ENCODE results near the gene USP50.
"Not testable (repeated sequence)": the region's sequence is repeated elsewhere in the genome, so short reads cannot be mapped to it uniquely, and the experiment has no call there.

Gene USP50

DNA sequence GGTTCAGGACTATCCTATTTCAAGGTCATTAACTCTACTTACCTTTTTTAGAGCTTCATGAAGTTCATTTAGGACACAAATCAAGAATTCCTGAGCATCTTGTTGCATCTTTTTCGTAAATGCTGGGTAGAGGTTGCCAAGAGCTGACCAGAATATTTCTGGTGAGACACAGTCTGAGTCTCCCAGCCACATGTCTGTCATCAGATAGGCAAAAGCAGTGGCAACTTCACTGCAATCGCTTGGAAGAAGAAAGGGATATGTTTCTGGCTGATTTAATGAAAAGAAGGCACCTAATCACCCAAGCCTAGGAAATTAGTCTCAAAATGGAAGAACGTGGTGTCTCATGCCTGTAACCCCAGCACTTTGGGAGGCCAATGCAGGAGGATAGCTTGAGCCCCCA lies 2.9 kb downstream of the USP50 start:
- Histone ChIP-seq H3K9me3 (no peaks in the 10 kb centered on the region), H3K27me3 (ENCODE audit: low read depth) (peaks cover 20% of the 10 kb centered on the region), H3K36me3 (replicated peaks) (no peaks in the 10 kb centered on the region), H3K4me3 (no peak overlapping the region), H3K4me1 (no peaks in the 10 kb centered on the region)
- in situ Hi-C loops (cut with MboI; ENCODE audit: low sequenced_read_pairs) = no loop called here
- DNase-seq (ENCODE audit: low spot score in 2 of 2) = no peak

DNA sequence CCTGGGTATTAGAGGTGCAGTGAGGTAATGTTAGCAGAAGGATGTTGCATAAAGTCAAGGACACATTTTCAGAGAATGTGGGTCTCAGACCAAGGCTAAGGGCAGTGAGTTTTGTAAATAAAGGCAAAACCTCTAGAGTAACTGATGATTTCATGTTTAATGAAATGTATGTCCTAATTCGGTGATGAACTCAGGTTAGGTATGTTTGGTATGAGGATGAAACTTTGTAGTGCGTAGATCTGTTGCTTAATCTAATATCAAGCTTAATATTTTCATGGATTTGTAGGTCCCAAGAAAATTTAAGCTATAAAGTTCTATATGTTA lies 3.6 kb downstream of the USP50 start:
- no peaks in the 10 kb centered on the region for H3K36me3 ChIP-seq (replicated peaks)
- H3K4me3 ChIP-seq = no peak overlapping the region
- peaks cover 20% of the 10 kb centered on the region for H3K27me3 ChIP-seq (ENCODE audit: low read depth)
- no peak for DNase-seq (ENCODE audit: low spot score in 2 of 2)
- no peaks in the 10 kb centered on the region for H3K9me3 ChIP-seq
- in situ Hi-C loops (cut with MboI; ENCODE audit: low sequenced_read_pairs) = no loop called here
- H3K4me1 ChIP-seq = no peaks in the 10 kb centered on the region

DNA sequence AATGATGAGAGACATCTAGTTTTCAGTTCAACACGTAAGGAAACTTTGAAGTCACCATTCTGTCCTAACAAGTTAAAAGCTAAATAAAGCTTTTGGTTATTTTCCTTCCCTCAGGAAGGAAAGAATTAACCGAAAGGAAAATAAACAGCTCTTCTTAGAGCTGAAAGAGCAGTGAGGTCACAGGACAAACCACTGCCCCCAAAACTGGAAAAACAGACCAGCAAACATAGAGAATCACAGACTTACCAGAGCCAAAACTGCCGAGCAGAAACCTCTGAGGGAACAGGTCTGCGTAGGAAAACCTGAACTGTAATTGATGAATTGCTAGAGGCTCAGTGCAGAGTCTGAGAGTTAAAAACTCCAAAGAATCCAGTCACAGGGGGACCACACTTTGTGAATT lies 14.7 kb downstream of the USP50 start:
- Histone ChIP-seq H3K36me3 (replicated peaks) (no peaks in the 10 kb centered on the region), H3K27me3 (ENCODE audit: low read depth) (no peaks in the 10 kb centered on the region; the same call in 1 of the 2 replicates), H3K4me1 (no peaks in the 10 kb centered on the region), H3K4me3 (no peak overlapping the region), H3K9me3 (no peaks in the 10 kb centered on the region)
- DNase-seq (ENCODE audit: low spot score in 2 of 2) = no peak
- in situ Hi-C loops (cut with MboI; ENCODE audit: low sequenced_read_pairs) = no loop called here

DNA sequence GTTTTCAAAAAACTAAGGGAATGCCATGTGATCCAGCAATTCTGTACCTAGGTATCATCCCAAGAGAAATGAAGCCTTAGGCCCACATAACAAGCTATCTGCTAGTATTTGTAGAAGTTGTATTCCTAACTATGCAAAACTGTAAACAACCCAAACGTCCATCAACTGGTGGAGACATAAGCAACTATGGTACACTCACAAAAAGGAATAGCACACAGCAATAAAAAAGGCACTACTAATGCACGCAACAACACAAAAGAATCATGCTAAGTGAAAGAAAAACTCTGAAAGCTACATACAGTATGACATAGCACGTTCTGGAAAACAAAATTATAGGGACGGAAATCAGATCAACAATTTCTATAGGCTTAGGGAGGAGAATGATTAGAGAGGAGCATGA lies 15.3 kb downstream of the USP50 start:
- H3K4me3 ChIP-seq = no peak overlapping the region
- no peaks in the 10 kb centered on the region for H3K4me1 ChIP-seq
- in situ Hi-C loops (cut with MboI; ENCODE audit: low sequenced_read_pairs) = no loop called here
- H3K27me3 ChIP-seq (ENCODE audit: low read depth) = no peaks in the 10 kb centered on the region; the same call in 1 of the 2 replicates
- no peaks in the 10 kb centered on the region for H3K9me3 ChIP-seq
- no peaks in the 10 kb centered on the region for H3K36me3 ChIP-seq (replicated peaks)
- no peak for DNase-seq (ENCODE audit: low spot score in 2 of 2)

DNA sequence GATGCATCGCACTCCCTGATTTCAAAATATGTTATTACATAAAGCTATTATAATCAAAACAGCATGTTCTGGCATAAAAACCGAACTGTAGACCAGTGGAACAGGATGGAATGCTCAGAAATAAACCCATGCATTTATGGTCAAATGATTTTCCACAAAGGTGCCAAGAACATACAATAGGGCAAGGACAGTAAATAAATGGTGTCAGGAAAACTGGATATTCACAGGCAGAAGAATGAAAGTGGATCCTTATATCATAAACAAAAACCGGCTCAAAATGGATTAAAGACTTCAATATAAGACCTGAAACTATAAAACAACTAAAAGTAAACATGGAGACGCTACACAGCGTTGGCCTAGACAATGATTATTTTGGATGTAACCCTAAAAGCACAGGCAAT lies 22.6 kb downstream of the USP50 start:
- Histone ChIP-seq H3K4me1 (peaks cover 6% of the 10 kb centered on the region), H3K27me3 (ENCODE audit: low read depth) (no peaks in the 10 kb centered on the region), H3K36me3 (replicated peaks) (no peaks in the 10 kb centered on the region), H3K4me3 (no peak overlapping the region), H3K9me3 (no peaks in the 10 kb centered on the region)
- in situ Hi-C loops (cut with MboI; ENCODE audit: low sequenced_read_pairs) = no loop called here
- no peak for DNase-seq (ENCODE audit: low spot score in 2 of 2)

DNA sequence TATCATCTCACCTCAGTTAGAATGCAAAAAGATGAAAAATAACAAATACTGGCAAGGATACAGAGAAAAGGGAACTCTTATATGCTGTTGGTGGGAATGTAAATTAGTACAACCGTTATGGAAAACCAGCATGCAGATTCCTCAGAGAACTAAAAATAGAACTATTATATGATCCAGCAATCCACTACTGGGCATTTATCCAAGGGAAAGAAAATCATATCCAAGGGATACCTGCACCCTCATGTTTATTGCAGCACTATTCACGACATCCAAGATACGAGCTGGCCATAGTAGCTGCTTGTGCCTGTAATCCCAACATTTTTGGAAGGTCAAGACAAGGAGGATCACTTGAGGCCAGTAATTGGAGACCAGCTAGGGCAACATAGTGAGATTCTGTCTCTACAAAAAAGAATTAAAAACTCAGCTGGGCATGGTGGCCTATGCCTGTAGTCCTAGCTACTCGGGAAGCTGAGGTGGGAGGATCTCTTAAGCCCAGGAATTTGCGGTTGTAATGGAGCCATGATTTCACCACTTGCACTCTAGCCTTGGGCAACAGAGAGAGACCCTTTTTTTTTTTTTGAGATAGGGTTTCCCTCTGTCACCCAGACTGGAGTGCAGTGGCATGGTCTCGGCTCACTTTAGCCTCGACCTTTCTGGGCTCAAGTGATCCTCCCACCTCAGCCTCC lies 26.6 kb downstream of the USP50 start:
- Histone ChIP-seq H3K4me1 (peaks cover 6% of the 10 kb centered on the region), H3K36me3 (replicated peaks) (no peaks in the 10 kb centered on the region), H3K4me3 (no peak overlapping the region), H3K27me3 (ENCODE audit: low read depth) (no peaks in the 10 kb centered on the region), H3K9me3 (no peaks in the 10 kb centered on the region; the same call in 1 of the 2 replicates)
- in situ Hi-C loops (cut with MboI; ENCODE audit: low sequenced_read_pairs) = no loop called here
- DNase-seq (ENCODE audit: low spot score in 2 of 2) = no peak

DNA sequence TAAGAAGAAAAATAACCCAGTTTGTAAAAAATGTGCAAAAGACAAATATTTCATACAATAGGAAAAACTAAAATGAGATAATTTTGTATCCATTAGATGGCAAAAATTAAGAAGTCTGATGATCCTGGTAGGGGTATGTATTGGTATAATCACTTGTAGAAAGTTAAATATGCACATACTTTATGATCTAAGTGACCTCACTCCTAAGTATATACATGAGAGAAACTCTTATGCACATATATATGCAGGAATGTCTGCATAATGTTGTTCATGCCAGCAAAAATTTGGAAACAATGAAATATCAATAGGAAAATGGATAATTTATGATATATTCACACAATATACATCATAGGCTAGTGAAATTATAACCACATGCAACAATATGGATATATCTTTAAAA lies 33.5 kb downstream of the USP50 start:
- in situ Hi-C loops (cut with MboI; ENCODE audit: low sequenced_read_pairs) = no loop called here
- Histone ChIP-seq H3K4me1 (no peaks in the 10 kb centered on the region), H3K36me3 (replicated peaks) (no peaks in the 10 kb centered on the region), H3K9me3 (no peaks in the 10 kb centered on the region), H3K27me3 (ENCODE audit: low read depth) (no peaks in the 10 kb centered on the region), H3K4me3 (no peak overlapping the region)
- DNase-seq (ENCODE audit: low spot score in 2 of 2) = no peak

DNA sequence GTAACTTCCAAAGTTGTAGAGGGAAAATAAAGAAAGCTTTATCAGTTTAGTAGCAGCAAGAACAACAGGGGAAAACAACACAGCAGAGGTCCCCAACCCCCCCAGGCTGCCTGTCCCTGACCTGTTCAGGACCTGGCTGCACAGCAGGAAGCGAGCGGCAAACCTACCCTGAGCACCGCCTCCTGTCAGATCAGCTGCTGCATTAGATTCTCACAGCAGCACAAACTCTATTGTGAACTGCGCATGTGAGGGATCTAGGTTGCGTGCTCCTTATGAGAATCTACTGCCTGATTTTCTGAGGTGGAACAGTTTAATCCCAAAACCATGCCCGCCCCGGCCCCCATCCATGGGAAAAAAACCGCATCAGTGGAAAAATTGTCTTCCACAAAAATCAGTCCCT lies 40.3 kb downstream of the USP50 start:
- Histone ChIP-seq H3K4me3 (no peak overlapping the region), H3K36me3 (replicated peaks) (no peaks in the 10 kb centered on the region), H3K4me1 (no peaks in the 10 kb centered on the region), H3K9me3 (no peaks in the 10 kb centered on the region), H3K27me3 (ENCODE audit: low read depth) (no peaks in the 10 kb centered on the region)
- no peak for DNase-seq (ENCODE audit: low spot score in 2 of 2)
- in situ Hi-C loops (cut with MboI; ENCODE audit: low sequenced_read_pairs) = no loop called here

DNA sequence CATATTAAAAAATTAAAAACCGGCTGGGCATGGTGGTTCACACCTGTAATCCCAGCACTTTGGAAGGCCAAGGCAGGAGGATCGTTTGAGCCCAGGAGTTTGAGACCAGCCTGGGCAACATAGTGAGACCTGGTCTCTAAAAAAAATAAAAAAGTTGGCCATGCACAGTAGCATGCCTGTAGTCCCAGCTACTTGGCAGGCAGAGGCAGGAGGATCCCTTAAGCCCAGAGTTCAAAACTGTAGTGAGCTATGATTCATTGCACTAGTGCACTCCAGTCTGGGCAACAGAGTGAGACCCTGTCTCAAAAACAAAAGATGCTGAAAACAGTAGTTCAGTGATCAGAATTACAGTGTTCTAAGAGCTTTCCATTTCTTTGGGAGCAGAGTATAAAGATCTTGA lies 40.8 kb downstream of the USP50 start:
- H3K4me3 ChIP-seq; H3K9me3 ChIP-seq; DNase-seq (ENCODE audit: low spot score in 2 of 2); H3K36me3 ChIP-seq (replicated peaks); H3K27me3 ChIP-seq (ENCODE audit: low read depth); H3K4me1 ChIP-seq; in situ Hi-C loops (cut with MboI; ENCODE audit: low sequenced_read_pairs): not testable (repeated sequence)

DNA sequence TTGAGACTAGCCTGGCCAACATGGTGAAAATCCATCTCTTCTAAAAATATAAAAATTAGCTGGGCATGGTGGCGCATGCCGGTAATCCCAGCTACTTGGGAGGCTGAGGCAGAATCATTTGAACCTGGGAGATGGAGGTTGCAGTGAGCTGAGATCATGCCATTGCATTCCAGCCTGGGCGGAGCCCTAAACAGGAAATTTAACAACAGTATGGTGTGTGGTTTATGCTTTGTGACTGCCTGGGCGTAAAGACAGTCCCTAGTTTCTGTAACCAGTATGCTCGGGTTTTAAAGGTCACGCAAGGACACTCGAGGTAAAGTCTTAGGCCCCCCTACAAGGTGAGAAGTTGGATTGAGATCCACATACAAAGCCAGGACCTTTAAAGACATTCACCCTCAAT lies 43.3 kb downstream of the USP50 start:
- in situ Hi-C loops (cut with MboI; ENCODE audit: low sequenced_read_pairs) = no loop called here
- Histone ChIP-seq H3K36me3 (replicated peaks) (peaks cover 26% of the 10 kb centered on the region), H3K9me3 (no peaks in the 10 kb centered on the region), H3K4me3 (no peak overlapping the region), H3K27me3 (ENCODE audit: low read depth) (no peaks in the 10 kb centered on the region), H3K4me1 (no peaks in the 10 kb centered on the region)
- DNase-seq (ENCODE audit: low spot score in 2 of 2) = no peak

DNA sequence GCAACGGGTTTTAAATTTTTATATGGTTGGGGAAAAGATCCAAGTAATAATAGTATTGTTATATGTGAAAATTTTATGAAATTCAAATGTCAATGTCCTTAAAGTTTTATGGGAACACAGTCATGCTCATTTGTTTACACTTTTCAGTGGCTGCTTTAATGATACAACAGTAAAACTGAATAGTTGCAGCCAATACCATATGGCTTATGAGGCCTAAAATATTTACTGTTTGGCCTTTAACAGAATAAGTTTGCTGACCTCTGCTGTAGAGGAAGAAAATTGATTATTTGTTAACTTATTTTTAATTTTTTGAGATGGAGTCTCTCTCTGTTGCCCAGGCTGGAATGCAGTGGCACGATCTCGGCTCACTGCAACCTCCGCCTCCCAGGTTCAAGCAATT lies 44.7 kb downstream of the USP50 start:
- Histone ChIP-seq H3K4me3 (no peak overlapping the region), H3K4me1 (no peaks in the 10 kb centered on the region), H3K27me3 (ENCODE audit: low read depth) (no peaks in the 10 kb centered on the region), H3K9me3 (no peaks in the 10 kb centered on the region), H3K36me3 (replicated peaks) (peaks cover 34% of the 10 kb centered on the region)
- in situ Hi-C loops (cut with MboI; ENCODE audit: low sequenced_read_pairs) = no loop called here
- no peak for DNase-seq (ENCODE audit: low spot score in 2 of 2)

DNA sequence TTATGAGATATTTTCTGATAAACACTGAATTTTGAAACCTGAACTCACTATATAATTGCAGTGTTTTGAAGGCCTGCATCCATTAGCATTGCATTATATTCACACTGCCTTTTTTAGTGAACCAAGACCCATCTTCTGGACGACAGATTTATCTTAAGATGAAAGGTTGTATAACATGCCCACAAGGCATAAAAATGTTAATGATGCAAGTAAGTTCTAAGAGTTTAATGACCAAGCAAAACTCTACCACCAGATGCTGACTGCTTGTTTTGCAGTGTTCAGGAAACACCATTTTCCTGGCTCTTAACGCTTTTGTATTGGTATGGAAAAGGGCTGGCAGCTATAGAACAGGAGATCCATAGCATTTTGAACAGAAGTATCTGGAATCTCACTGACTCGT lies 46.1 kb downstream of the USP50 start:
- H3K36me3 ChIP-seq (replicated peaks) = peaks cover 41% of the 10 kb centered on the region
- H3K9me3 ChIP-seq = no peaks in the 10 kb centered on the region
- H3K4me3 ChIP-seq = no peak overlapping the region
- H3K4me1 ChIP-seq = no peaks in the 10 kb centered on the region
- DNase-seq (ENCODE audit: low spot score in 2 of 2) = peak in 1 of 2 experiments; percentile 22
- H3K27me3 ChIP-seq (ENCODE audit: low read depth) = no peaks in the 10 kb centered on the region
- in situ Hi-C loops (cut with MboI; ENCODE audit: low sequenced_read_pairs) = no loop called here

DNA sequence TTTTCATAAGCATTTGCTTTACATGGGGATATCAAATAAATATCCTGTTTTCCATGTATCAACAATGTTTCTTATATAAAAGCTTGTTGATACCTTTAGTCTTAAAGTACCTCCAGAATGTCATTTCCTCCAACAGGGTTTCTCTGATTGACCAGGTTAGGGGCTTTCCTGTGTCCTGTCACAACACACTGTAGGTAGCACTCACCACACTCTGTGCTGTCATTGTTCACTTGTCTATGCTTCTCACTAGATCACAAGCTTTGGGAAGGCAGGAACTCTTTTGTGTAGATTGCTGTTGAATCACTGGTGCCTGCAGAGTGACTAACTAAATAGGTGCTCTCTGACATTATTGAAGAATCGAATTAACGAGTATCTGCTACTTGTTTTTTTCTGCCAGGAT lies 49.8 kb downstream of the USP50 start:
- Histone ChIP-seq H3K9me3 (no peaks in the 10 kb centered on the region), H3K4me3 (no peak overlapping the region), H3K27me3 (ENCODE audit: low read depth) (no peaks in the 10 kb centered on the region), H3K4me1 (no peaks in the 10 kb centered on the region), H3K36me3 (replicated peaks) (peaks cover 70% of the 10 kb centered on the region)
- in situ Hi-C loops (cut with MboI; ENCODE audit: low sequenced_read_pairs) = no loop called here
- no peak for DNase-seq (ENCODE audit: low spot score in 2 of 2)

DNA sequence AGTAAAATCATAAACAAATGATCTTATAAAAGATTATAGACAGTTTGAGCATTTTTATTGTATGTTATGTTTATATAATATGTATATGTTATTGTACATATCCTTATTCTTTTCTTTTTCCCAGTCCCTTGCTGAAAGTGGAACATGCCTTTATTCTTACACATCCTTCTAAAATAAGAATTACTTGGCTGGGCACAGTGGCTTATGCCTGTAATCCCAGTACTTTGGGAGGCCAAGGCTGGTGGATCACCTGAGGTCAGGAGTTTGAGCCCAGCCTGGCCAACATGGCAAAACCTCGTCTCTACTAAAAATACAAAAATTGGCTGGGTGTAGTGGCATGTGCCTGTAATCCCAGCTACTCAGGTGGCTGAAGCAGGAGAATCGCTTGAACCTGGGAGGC lies 51.9 kb downstream of the USP50 start:
- DNase-seq (ENCODE audit: low spot score in 2 of 2); H3K9me3 ChIP-seq; H3K27me3 ChIP-seq (ENCODE audit: low read depth); H3K4me1 ChIP-seq; in situ Hi-C loops (cut with MboI; ENCODE audit: low sequenced_read_pairs); H3K4me3 ChIP-seq: not testable (repeated sequence)
- H3K36me3 ChIP-seq (replicated peaks) = peaks cover 72% of the 10 kb centered on the region

DNA sequence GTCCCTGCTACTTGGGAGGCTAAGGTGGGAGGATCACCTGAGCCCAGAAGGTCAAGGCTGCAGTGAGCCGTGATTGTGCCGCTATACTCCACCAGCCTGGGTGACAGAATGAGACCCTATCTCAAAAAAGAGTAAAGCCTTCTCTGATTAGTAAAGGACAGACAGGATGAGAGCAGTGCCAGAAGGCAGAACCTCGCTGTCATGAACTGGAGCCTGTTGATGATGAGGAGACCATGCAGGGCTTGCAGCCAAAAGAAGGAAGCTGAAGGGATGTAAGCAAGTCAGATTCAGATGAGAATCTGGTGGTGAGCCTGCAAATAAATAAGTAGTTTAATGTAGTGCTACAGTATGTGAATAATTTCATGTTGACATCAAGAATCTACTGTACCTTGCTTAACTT lies 52.8 kb downstream of the USP50 start:
- H3K4me1 ChIP-seq = no peaks in the 10 kb centered on the region
- no peak for DNase-seq (ENCODE audit: low spot score in 2 of 2)
- in situ Hi-C loops (cut with MboI; ENCODE audit: low sequenced_read_pairs) = no loop called here
- H3K27me3 ChIP-seq (ENCODE audit: low read depth) = no peaks in the 10 kb centered on the region
- peaks cover 63% of the 10 kb centered on the region for H3K36me3 ChIP-seq (replicated peaks)
- H3K4me3 ChIP-seq = no peak overlapping the region
- H3K9me3 ChIP-seq = no peaks in the 10 kb centered on the region
